Stimulated activated CD8-positive, alpha-beta memory T cell treated with anti-CD3 and anti-CD28 coated beads, Interleukin-4, amount 100 ng/mL, for 24 hours (primary cell): ENCODE data around the gene PCDHA2.
"Not testable (repeated sequence)": the region's sequence is repeated elsewhere in the genome, so short reads cannot be mapped to it uniquely, and the experiment has no call there.

Experiments used
- DNase-seq: peaks from one replicate; pipeline ENCODE4 v3.0.0-alpha.2; 2020; ENCODE audit warnings: low read depth

The PCDHA2 gene

DNA sequence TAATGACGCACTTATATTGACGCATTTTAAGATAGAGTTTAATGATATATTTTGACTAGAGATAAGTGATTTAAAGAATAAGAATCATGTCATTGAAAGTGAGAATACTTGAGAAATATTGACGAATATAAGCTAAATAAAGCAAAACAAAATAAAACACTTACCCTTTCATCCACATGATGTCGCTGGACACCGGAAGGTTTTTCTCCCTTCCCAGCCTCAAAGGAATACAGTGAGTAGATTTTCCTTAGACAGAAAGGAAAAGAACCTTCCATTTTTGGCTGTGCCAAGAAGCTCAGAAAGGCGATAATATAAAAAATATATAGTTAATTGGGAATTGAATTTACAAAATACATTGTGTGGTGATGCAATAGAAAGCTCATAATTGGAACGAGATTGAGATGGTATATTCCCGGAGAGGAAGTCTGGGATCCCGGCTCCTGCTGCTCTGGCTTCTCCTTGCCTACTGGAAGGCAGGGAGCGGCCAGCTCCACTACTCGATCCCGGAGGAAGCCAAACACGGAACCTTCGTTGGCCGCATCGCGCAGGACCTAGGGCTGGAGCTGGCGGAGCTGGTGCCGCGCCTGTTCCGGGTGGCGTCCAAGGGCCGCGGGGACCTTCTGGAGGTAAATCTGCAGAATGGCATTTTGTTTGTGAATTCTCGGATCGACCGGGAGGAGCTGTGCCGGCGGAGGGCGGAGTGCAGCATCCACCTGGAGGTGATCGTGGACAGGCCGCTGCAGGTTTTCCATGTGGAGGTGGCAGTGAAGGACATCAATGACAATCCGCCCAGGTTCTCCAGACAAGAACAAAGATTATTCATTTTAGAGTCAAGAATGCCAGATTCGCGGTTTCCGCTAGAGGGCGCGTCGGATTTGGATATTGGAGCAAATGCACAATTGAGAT, 27.0 kb downstream of the PCDHA2 start, which contains the start of gene PCDHA5:
PCDHA5 (plus strand) TSS at position 239 of the 906 bp plus-strand sequence.
- DNase-seq = no peak

DNA sequence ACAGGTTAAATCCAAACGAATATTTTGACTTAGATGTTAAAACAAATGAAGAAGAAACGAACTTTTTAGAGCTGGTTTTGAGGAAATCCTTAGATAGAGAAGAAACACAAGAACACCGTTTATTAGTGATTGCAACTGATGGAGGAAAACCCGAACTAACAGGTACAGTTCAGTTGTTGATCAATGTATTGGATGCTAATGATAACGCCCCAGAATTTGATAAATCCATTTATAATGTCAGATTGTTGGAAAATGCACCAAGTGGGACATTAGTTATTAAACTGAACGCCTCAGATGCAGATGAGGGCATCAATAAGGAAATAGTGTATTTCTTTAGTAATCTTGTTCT, 27.6 kb downstream of the PCDHA2 start:
- DNase-seq = no peak

DNA sequence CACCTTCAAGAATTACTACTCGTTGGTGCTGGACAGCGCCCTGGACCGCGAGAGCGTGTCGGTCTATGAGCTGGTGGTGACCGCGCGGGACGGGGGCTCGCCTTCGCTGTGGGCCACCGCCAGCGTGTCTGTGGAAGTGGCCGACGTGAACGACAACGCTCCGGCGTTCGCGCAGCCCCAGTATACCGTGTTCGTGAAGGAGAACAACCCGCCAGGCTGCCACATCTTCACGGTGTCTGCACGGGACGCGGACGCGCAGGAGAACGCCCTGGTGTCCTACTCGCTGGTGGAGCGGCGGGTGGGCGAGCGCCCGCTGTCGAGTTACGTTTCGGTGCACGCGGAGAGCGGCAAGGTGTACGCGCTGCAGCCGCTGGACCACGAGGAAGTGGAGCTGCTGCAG, 28.3 kb downstream of the PCDHA2 start:
- DNase-seq = not testable (repeated sequence)

DNA sequence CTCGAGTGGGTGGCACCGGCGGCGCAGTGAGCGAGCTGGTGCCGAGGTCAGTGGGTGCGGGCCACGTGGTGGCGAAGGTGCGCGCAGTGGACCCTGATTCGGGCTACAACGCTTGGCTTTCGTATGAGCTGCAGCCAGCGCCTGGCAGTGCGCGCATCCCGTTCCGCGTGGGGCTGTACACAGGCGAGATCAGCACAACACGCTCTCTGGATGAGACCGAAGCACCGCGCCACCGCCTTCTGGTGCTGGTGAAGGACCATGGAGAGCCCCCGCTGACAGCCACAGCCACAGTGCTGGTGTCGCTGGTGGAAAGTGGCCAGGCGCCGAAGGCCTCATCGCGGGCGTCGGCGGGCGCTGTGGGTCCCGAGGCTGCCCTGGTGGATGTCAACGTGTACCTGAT, 28.8 kb downstream of the PCDHA2 start:
- no peak for DNase-seq

DNA sequence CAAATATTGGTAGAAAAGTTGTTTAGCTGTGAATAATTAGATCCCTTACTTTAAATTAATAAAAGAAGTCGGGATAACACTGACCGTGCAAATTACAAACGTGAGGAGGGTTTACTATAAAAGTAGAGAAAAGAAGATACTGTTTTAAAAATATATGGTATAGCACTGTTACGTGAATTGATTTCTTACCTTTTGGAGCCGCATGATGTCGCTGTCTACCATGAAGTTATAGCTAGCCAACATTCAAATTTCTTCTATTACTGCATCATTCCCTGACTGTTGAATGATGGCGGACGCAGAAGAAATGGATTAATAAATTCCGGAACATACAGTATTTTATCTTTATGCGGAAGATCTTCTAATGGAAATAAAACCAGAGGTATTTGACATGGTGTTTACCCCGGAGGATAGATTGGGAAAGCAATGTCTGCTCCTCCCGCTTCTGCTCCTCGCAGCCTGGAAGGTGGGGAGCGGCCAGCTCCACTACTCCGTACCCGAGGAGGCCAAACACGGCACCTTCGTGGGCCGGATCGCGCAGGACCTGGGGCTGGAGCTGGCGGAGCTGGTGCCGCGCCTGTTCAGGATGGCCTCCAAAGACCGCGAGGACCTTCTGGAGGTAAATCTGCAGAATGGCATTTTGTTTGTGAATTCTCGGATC, 33.2 kb downstream of the PCDHA2 start, which contains the start of gene PCDHA6:
PCDHA6 (plus strand) TSS at position 257 of the 658 bp plus-strand sequence; CDS start at position 389, 132 bp downstream.
- DNase-seq = no peak

DNA sequence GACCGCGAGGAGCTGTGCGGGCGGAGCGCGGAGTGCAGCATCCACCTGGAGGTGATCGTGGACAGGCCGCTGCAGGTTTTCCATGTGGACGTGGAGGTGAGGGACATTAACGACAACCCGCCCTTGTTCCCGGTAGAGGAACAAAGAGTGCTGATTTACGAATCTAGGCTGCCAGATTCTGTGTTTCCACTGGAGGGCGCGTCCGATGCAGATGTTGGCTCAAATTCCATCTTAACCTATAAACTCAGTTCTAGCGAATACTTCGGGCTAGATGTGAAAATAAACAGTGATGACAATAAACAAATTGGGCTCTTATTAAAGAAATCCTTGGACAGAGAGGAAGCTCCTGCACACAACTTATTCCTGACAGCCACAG, 33.7 kb downstream of the PCDHA2 start:
- DNase-seq = no peak

DNA sequence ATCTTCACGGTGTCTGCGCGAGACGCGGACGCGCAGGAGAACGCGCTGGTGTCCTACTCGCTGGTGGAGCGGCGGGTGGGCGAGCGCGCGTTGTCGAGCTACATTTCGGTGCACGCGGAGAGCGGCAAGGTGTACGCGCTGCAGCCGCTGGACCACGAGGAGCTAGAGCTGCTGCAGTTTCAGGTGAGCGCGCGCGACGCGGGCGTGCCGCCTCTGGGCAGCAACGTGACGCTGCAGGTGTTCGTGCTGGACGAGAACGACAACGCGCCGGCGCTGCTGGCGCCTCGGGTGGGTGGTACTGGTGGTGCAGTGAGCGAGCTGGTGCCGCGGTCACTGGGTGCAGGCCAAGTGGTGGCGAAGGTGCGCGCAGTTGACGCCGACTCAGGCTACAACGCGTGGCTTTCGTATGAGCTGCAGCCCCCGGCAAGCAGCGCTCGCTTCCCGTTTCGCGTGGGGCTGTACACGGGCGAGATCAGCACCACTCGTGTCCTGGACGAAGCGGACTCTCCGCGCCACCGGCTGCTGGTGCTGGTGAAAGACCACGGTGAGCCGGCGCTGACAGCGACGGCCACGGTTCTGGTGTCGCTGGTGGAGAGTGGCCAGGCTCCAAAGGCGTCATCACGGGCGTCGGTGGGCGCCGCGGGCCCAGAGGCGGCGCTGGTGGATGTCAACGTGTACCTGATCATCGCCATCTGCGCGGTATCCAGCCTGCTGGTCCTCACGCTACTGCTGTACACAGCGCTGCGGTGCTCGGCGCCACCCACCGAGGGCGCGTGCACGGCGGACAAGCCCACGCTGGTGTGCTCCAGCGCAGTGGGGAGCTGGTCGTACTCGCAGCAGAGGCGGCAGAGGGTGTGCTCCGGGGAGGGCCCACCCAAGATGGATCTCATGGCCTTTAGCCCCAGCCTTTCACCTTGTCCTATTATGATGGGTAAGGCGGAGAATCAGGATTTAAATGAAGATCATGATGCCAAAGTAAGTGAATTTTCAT, 35.2 kb downstream of the PCDHA2 start:
- not testable (repeated sequence) for DNase-seq

DNA sequence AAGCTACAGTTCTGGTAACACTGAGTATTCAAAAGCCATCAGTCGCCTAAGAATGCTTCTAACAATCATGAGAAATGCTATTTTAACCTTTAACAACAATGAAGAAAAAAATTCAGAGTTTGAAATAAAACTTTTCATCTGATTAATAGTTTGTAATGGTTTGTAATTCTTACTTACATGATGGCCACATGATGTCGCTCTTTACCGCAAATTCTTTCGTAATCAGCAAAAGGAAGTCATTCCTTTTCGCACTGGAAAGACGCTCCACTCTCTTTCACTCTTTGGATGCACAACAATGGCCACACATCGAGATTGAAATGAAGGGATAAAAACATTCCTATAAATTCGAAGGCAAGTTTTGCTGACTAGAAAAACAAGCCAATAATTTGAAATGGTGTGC, 39.3 kb downstream of the PCDHA2 start, which contains the start of gene PCDHA7:
PCDHA7 (plus strand) TSS at position 277 of the 400 bp plus-strand sequence; CDS start at position 392, 115 bp downstream.
- DNase-seq = no peak

DNA sequence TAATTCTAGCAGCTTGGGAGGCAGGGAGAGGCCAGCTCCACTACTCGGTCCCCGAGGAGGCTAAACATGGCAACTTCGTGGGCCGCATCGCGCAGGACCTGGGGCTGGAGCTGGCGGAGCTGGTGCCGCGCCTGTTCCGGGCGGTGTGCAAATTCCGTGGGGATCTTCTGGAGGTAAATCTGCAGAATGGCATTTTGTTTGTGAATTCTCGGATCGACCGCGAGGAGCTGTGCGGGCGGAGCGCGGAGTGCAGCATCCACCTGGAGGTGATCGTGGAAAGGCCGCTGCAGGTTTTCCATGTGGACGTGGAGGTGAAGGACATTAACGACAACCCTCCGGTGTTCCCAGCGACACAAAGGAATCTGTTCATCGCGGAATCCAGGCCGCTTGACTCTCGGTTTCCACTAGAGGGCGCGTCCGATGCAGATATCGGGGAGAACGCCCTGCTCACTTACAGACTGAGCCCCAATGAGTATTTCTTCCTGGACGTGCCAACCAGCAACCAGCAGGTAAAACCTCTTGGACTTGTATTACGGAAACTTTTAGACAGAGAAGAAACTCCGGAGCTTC, 39.9 kb downstream of the PCDHA2 start:
- DNase-seq = not testable (repeated sequence)

DNA sequence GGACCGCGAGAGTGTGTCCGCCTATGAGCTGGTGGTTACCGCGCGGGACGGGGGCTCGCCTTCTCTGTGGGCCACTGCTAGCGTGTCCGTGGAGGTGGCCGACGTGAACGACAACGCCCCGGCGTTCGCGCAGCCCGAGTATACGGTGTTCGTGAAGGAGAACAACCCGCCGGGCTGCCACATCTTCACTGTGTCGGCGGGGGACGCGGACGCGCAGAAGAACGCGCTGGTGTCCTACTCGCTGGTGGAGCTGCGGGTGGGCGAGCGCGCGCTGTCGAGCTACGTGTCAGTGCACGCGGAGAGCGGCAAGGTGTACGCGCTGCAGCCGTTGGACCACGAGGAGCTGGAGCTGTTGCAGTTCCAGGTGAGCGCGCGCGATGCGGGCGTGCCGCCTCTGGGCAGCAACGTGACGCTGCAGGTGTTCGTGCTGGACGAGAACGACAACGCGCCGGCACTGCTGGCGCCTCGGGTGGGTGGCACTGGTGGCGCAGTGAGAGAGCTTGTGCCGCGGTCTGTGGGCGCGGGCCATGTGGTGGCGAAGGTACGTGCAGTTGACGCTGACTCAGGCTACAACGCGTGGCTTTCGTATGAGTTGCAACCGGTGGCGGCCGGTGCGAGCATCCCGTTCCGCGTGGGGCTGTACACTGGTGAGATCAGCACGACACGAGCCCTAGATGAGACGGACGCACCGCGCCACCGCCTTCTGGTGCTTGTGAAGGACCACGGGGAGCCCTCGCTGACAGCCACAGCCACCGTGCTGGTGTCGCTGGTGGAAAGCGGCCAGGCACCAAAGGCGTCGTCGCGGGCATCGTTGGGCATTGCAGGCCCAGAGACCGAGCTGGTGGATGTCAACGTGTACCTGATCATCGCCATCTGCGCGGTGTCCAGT, 41.2 kb downstream of the PCDHA2 start:
- no peak for DNase-seq

DNA sequence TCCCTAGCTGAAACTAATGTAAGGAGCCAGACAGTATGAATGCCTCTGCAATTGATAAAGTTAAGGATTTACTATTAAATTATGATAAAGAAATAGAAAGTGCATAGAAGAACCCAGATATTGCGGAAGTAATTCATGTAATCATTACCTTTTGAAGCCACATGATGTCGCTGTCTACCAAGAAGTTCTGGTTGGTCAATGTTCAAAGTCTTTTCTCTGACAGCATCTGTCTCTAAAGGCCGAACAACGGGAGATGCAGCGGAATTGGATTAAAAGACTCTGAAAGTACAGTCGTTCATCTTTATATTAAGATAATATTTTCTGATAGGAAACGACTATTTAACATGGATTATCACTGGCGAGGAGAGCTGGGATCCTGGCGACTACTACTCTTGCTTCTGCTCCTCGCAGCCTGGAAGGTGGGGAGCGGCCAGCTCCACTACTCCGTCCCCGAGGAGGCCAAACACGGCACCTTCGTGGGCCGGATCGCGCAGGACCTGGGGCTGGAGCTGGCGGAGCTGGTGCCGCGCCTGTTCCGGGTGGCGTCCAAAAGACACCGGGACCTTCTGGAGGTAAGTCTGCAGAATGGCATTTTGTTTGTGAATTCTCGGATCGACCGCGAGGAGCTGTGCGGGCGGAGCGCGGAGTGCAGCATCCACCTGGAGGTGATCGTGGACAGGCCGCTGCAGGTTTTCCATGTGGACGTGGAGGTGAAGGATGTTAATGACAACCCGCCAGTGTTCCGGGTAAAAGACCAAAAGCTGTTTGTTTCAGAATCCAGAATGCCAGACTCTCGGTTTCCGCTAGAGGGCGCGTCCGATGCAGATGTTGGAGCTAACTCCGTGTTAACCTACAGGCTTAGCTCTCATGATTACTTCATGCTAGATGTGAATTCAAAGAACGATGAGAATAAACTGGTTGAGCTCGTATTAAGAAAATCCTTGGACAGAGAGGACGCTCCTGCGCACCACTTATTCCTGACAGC, 46.6 kb downstream of the PCDHA2 start, which contains the start of gene PCDHA8:
PCDHA8 (plus strand) TSS at position 210 of the 985 bp plus-strand sequence; CDS start at position 345, 135 bp downstream.
- DNase-seq = no peak

DNA sequence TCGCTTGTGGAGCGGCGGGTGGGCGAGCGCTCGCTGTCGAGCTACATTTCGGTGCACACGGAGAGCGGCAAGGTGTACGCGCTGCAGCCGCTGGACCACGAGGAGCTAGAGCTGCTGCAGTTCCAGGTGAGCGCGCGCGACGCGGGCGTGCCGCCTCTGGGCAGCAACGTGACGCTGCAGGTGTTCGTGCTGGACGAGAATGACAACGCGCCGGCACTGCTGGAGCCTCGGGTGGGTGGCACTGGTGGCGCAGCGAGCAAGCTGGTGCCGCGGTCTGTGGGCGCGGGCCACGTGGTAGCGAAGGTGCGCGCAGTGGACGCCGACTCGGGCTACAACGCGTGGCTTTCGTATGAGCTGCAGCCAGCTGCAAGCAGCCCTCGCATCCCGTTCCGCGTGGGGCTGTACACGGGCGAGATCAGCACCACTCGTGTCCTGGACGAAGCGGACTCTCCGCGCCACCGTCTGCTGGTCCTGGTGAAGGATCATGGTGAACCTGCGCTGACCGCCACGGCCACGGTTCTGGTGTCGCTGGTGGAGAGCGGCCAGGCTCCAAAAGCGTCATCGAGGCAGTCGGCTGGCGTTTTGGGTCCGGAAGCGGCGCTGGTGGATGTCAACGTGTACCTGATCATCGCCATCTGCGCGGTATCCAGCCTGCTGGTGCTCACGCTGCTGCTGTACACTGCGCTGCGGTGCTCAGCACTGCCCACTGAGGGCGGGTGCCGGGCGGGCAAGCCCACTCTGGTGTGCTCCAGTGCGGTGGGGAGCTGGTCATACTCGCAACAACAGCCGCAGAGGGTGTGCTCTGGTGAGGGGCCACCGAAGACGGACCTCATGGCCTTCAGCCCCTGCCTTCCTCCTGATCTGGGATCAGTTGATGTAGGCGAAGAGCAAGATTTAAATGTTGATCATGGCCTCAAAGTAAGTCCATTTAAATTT, 48.4 kb downstream of the PCDHA2 start:
- DNase-seq = no peak
